NCI-H226 (cell line): ENCODE results near the gene GRIFIN.
"Not testable (repeated sequence)": the region's sequence is repeated elsewhere in the genome, so short reads cannot be mapped to it uniquely, and the experiment has no call there.

Source experiments
- DNase-seq: peaks from one replicate; pipeline ENCODE4 v3.0.0-alpha.2; 2015

The GRIFIN gene

GRCh38 chr7:2477447-2478398, 1.5 kb upstream of the GRIFIN start:
- DNase-seq, result peak; percentile 32

- no peak for DNase-seq
These were observed 713 bp upstream of the GRIFIN start for GRCh38 chr7:2476776-2477446.

GRCh38 chr7:2475678-2476015, 551 bp downstream of the GRIFIN start:
- DNase-seq, result no peak

GRCh38 chr7:2474813-2475677, 1.2 kb downstream of the GRIFIN start:
- no peak for DNase-seq

- no peak for DNase-seq
These were observed 2.0 kb downstream of the GRIFIN start for GRCh38 chr7:2474224-2474623.

- DNase-seq, result no peak
These were observed 2.6 kb downstream of the GRIFIN start for GRCh38 chr7:2473496-2474180.

GRCh38 chr7:2472739-2473138, 3.5 kb downstream of the GRIFIN start:
- DNase-seq, result no peak

- no peak for DNase-seq
These were observed 4.8 kb downstream of the GRIFIN start for GRCh38 chr7:2471396-2471795.

GRCh38 chr7:2471022-2471329, 5.2 kb downstream of the GRIFIN start:
- DNase-seq, result peak; percentile 51

- DNase-seq, result no peak
These were observed 5.8 kb downstream of the GRIFIN start for GRCh38 chr7:2470204-2471021.

- not testable (repeated sequence) for DNase-seq
These were observed 6.6 kb downstream of the GRIFIN start for GRCh38 chr7:2469460-2470203.

- no peak for DNase-seq
These were observed 8.0 kb downstream of the GRIFIN start for GRCh38 chr7:2468227-2468626.

- no peak for DNase-seq
These were observed 9.5 kb downstream of the GRIFIN start for GRCh38 chr7:2466675-2467074.

- DNase-seq, result no peak
These were observed 10.3 kb downstream of the GRIFIN start for GRCh38 chr7:2465928-2466327.

GRCh38 chr7:2462731-2463130, 13.5 kb downstream of the GRIFIN start:
- no peak for DNase-seq

GRCh38 chr7:2461268-2462026, 14.8 kb downstream of the GRIFIN start:
- no peak for DNase-seq

GRCh38 chr7:2460641-2461040, 15.6 kb downstream of the GRIFIN start:
- no peak for DNase-seq

GRCh38 chr7:2460188-2460587, 16.0 kb downstream of the GRIFIN start:
- no peak for DNase-seq

GRCh38 chr7:2459674-2460073, 16.5 kb downstream of the GRIFIN start:
- DNase-seq, result no peak

- not testable (repeated sequence) for DNase-seq
These were observed 22.3 kb downstream of the GRIFIN start for GRCh38 chr7:2453849-2454248.
